GM08714 (cell line): ENCODE measurements around the gene SUGP1.

Source experiments
- H3K4me3 ChIP-seq: fragments of 200-500 bp; sonication (Bioruptor generic); 2 replicates; pipeline ENCODE4 v1.5.1; 2014; ENCODE audit warnings: mild to moderate bottlenecking, low read length, inconsistent platforms
- ZNF274 ChIP-seq: IDR thresholded peaks from 2 replicates; pipeline ENCODE4 v1.6.1; 2012; ENCODE audit warnings: mild to moderate bottlenecking, low read depth, low read length

Gene SUGP1

DNA sequence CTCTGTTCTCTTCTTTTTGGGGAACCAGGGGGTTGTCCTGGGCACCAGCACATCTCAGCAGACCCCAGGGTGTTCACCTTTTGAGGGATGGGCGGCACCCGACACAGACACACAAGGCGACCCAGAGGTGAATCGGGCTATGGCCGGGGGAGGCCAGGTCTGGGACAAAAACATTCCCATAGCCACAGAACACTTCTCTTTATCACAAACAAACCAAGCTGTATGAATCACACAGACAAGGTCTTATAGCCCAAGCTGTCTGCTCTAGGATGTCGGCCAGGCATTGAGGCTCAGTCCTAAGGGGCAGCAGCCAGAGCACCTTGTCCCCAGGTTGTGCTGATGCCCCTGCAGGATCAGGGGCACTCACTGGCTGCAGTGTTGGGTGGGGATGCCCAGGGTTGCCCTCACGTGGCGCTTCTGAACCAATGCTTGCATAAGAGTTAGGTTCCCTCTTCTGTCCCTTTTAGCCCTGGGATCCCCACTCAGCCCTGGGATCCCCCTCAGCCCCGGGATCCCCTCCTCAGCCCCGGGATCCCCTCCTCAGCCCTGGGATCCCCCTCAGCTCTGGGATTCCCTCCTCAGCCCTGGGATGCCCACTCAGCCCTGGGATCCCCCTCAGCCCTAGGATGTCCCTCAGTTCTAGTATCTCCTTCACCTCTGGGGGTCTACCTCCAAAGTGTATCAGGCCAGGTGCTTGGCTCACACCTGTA lies 27.2 kb upstream of the SUGP1 start:
- no peak for TF ChIP-seq ZNF274
- no peak overlapping the region for H3K4me3 ChIP-seq

GRCh38 chr19:19345970-19346369 lies 25.7 kb upstream of the SUGP1 start:
- no peak overlapping the region for H3K4me3 ChIP-seq
- TF ChIP-seq ZNF274: no peak

GRCh38 chr19:19345232-19345631 lies 24.9 kb upstream of the SUGP1 start:
- no peak for TF ChIP-seq ZNF274
- no peak overlapping the region for H3K4me3 ChIP-seq

GRCh38 chr19:19343762-19344161 lies 23.5 kb upstream of the SUGP1 start:
- H3K4me3 ChIP-seq: no peak overlapping the region
- TF ChIP-seq ZNF274: no peak

DNA sequence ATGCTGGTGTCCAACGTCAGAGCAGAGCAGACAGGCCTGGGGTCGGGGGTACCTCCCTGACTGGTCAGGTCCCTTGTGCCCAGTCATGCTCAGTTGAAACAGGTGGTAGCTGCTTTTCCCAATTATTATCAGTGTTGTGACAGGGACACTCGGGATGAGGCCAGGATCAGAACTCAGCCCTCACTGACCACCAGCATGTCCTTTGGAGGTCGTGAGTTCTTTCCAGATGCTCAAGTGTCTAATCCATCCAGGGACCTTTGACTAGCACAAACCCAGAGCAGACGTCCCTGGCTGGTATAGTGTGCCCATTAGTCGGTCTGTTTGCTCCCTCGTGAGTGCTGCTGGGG lies 22.7 kb upstream of the SUGP1 start:
- no peak for TF ChIP-seq ZNF274

GRCh38 chr19:19342086-19343015 lies 22.0 kb upstream of the SUGP1 start:
- no peak for TF ChIP-seq ZNF274
- H3K4me3 ChIP-seq: no peak overlapping the region

More for the DNA sequence above, 22.7 kb upstream of the SUGP1 start:
- no peak overlapping the region for H3K4me3 ChIP-seq

- no peak overlapping the region for H3K4me3 ChIP-seq
- no peak for TF ChIP-seq ZNF274
Measured at GRCh38 chr19:19341026-19341425, 20.7 kb upstream of the SUGP1 start.

DNA sequence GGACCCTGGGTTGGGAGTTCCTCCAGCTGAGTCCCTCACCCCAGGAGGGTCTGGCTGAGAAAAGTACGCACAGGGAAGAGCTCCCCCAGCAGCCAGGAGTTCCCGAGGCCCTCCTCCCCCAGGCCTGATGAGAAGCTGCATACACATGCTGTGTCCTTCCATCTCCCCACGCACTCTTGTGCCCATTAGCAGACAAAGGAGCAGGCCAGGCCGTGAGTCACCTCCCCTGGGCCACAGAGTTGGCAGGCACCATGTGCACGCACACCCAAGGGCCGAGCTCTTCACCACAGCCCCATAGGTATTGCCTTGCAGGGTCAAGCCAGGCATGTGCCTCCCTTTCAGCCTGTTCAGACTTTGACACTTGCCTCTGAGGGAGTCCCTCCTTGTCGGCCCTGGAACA lies 17.8 kb upstream of the SUGP1 start:
- H3K4me3 ChIP-seq: no peak overlapping the region
- TF ChIP-seq ZNF274: no peak

GRCh38 chr19:19337120-19337519 lies 16.8 kb upstream of the SUGP1 start:
- TF ChIP-seq ZNF274: no peak
- H3K4me3 ChIP-seq: no peak overlapping the region

GRCh38 chr19:19336597-19336996 lies 16.3 kb upstream of the SUGP1 start:
- no peak overlapping the region for H3K4me3 ChIP-seq
- no peak for TF ChIP-seq ZNF274

DNA sequence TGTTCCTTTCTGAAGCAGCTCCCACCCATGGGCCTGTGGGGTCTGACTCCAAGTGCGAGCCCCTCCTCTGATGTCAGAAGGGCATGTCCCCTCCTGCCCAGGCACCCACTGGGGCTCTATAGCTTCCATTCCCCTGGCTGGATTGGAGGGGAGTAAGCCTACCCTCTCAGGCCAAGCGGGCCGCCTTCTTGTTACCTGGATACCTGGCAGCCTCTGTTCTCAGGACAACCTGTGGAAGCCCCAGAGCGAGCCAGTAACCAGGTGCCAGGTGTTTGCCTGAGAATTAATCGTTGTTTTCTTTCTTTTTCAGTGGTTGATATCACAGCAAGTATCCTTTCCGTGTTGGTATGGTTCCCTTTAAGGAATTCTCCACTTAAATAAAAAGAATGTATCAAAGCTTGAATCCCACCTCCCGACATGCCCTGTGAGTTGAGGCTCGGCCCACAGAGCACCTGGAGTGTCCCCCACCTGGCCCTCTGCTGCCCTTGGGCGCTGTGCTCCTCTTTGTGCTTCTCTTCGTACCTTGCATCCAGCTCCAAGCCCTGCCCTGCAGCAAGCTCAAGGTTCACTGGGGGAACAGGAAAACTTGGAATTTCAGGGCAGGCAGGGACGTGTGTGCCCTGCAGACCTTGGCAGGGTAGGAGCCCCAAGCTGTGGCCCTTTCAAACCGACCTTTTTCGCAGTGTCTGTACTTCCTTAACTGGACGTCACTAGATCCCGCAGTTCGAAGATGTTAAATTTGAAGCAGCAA lies 15.3 kb upstream of the SUGP1 start:
- H3K4me3 ChIP-seq: no peak overlapping the region
- TF ChIP-seq ZNF274: no peak

DNA sequence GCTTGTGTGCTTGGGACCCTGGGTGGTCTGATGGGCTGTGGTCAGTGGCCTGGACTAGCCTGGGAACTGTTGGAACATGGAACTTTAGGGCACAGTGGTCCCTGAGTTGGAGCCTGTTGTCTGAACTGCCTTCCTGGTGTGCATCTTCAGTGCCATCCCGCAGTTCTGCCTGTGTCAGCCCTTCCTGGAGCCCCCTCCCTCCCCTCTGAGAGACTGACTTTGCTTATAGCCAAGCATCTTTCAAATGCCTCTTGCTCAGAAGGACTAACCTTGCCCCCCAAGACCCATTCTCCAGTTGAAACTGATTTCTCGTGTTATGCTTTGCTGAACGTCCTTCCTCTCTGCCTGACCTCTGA lies 14.7 kb upstream of the SUGP1 start:
- TF ChIP-seq ZNF274: no peak
- H3K4me3 ChIP-seq: no peak overlapping the region

- no peak for TF ChIP-seq ZNF274
Measured at GRCh38 chr19:19334063-19334988, 14.0 kb upstream of the SUGP1 start.

DNA sequence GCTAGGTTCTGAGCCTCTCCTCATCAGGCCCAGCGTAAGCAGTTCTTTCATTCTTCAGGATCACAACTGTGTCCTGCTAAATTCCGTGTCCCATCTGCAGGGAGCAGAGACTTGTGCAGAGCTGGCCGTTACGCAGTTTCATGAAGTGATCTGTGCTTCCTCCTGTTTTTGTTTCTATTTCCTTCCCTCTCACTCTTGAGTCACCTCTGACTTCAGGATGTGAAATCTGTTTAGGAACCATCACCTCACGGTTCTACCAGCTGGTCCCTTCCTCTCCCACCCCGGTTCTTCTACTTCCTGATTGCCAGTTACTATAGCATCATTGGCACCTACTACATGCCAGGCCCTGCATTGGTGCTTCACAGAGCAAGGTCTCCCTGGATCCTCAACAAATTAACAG lies 8.8 kb upstream of the SUGP1 start:
- no peak for TF ChIP-seq ZNF274
- no peak overlapping the region for H3K4me3 ChIP-seq

More at GRCh38 chr19:19334063-19334988, 14.0 kb upstream of the SUGP1 start:
- no peak overlapping the region for H3K4me3 ChIP-seq
